GM12878 (cell line): ENCODE results near the gene ARHGAP44. TPM values are rescaled to one million over a fixed set of nuclear protein-coding genes. Genes with fewer than 3 reads are reported as not detected.

ENCODE experiments used
- ATAC-seq: fragments of 200-7000 bp; cut with Tn5 transposase; 3 replicates; pipeline ENCODE4 v1.9.1; 2020; ENCODE audit warnings: mild to moderate bottlenecking, moderate library complexity
- BruUV-seq: library from RNA; stranded (reverse); fragments of 400-500 nt; replicated peaks from 2 replicates; lab custom pipeline; 2021; lab: Mats Ljungman, UMichigan
- CTCF ChIA-PET: fragments of 300-600 bp; sonication (Branson Sonifier 250); formaldehyde crosslinking; extraction: SDS; loops from one replicate; lab custom pipeline; 2021; ENCODE audit warnings: inconsistent platforms; lab: Yijun Ruan, JAX
- POLR2A ChIA-PET: fragments of 350-600 bp; formaldehyde crosslinking; extraction: SDS; loops from one replicate; lab custom pipeline; 2021; ENCODE audit warnings: inconsistent platforms; lab: Charles Lee
- RAD21 ChIA-PET: fragments of 300-600 bp; sonication (Branson Sonifier 250); formaldehyde crosslinking; loops from one replicate; lab custom pipeline; 2023; ENCODE audit warnings: antibody characterized with exemption; ENCODE audit not compliant: unreplicated experiment; lab: Charles Lee
- SMC1A ChIA-PET: fragments of 300-600 bp; sonication (Branson Sonifier 250); formaldehyde crosslinking; loops from one replicate; lab custom pipeline; 2023; ENCODE audit not compliant: unreplicated experiment, uncharacterized antibody; lab: Charles Lee
- DNase-seq: peaks from one replicate; pipeline ENCODE4 v3.0.0-alpha.2; 2011; ENCODE audit warnings: low read depth, low spot score
- FAIRE-seq: peaks from 3 replicates; lab custom pipeline; 2011; peaks lifted over from hg19 to GRCh38; lab: Jason Lieb, UNC
- H2AFZ ChIP-seq: 2 replicates; pipeline ENCODE4 v1.6.0; 2011; ENCODE audit warnings: low read depth, low read length, control low read depth; ENCODE audit not compliant: control insufficient read depth
- H3K27ac ChIP-seq: 2 replicates; pipeline ENCODE4 v1.5.1; 2011; ENCODE audit warnings: control low read depth; ENCODE audit not compliant: control insufficient read depth, insufficient read depth
- H3K27me3 ChIP-seq, 2 experiments: replicated peaks in 1 of 2; 2 replicates each; pipeline versions ENCODE4 v1.6.0 to v1.6.1; 2011; ENCODE audit warnings: low read length in 1 of 2; ENCODE audit not compliant: control insufficient read depth in 2 of 2, insufficient read depth in 2 of 2
- H3K36me3 ChIP-seq, 2 experiments: 2 replicates each; pipeline ENCODE4 v1.5.1; 2011; ENCODE audit warnings: low read length in 1 of 2; ENCODE audit not compliant: control insufficient read depth in 2 of 2, insufficient read depth in 2 of 2
- H3K4me1 ChIP-seq: 2 replicates; pipeline ENCODE4 v1.6.1; 2011; ENCODE audit warnings: mild to moderate bottlenecking, low read length, moderate library complexity, mixed read lengths; ENCODE audit not compliant: control insufficient read depth, insufficient read depth
- H3K4me2 ChIP-seq: 2 replicates; pipeline ENCODE4 v1.6.0; 2011; ENCODE audit warnings: control low read depth; ENCODE audit not compliant: control insufficient read depth, insufficient read depth
- H3K4me3 ChIP-seq: fragments of 200-600 bp; sonication (generic); 2 replicates; pipeline ENCODE4 v1.5.1; 2016
- H3K79me2 ChIP-seq: 2 replicates; pipeline ENCODE4 v1.6.0; 2011; ENCODE audit warnings: low read length; ENCODE audit not compliant: control insufficient read depth, insufficient read depth
- H3K9ac ChIP-seq: 2 replicates; pipeline ENCODE4 v1.8.0; 2011; ENCODE audit warnings: low read length, control low read depth, mixed read lengths; ENCODE audit not compliant: control insufficient read depth, insufficient read depth
- H3K9me3 ChIP-seq: replicated peaks from 3 replicates; pipeline ENCODE4 v1.5.1; 2011; ENCODE audit warnings: mild to moderate bottlenecking, low read length; ENCODE audit not compliant: control insufficient read depth, insufficient read depth
- H4K20me1 ChIP-seq: 2 replicates; pipeline ENCODE4 v1.6.0; 2011; ENCODE audit not compliant: control insufficient read depth, insufficient read depth
- BACH1 ChIP-seq: fragments of 450-650 bp; IDR thresholded peaks from 2 replicates; pipeline ENCODE4 v1.6.1; 2017; ENCODE audit warnings: mild to moderate bottlenecking, borderline replicate concordance
- EZH2 ChIP-seq: IDR thresholded peaks from 2 replicates; pipeline ENCODE4 v1.6.1; 2012; ENCODE audit warnings: low read depth, mild to moderate bottlenecking, control low read depth, inconsistent platforms, low read length, borderline replicate concordance; ENCODE audit not compliant: control insufficient read depth
- FOXK2 ChIP-seq: fragments of 450-650 bp; IDR thresholded peaks from 2 replicates; pipeline ENCODE4 v1.6.1; 2017; ENCODE audit warnings: mild to moderate bottlenecking, moderate library complexity
- HDAC6 ChIP-seq: fragments of 200-600 bp; sonication (generic); IDR thresholded peaks from one replicate; pipeline ENCODE4 v1.8.0; 2017; ENCODE audit warnings: antibody characterized with exemption; ENCODE audit not compliant: unreplicated experiment
- IRF5 ChIP-seq: fragments of 450-650 bp; IDR thresholded peaks from 2 replicates; pipeline ENCODE4 v1.6.1; 2017; ENCODE audit warnings: borderline replicate concordance
- MLLT1 ChIP-seq: fragments of 450-650 bp; IDR thresholded peaks from 2 replicates; pipeline ENCODE4 v1.6.1; 2016; ENCODE audit warnings: mild to moderate bottlenecking
- NFIC ChIP-seq: IDR thresholded peaks from 2 replicates; pipeline ENCODE4 v1.6.1; 2012; ENCODE audit warnings: low read depth, mild to moderate bottlenecking, inconsistent platforms, low read length, moderate library complexity
- SIX5 ChIP-seq: IDR thresholded peaks from 2 replicates; pipeline ENCODE4 v1.6.1; 2011; ENCODE audit warnings: mild to moderate bottlenecking, low read depth, low read length, moderate library complexity; ENCODE audit not compliant: severe bottlenecking
- SP1 ChIP-seq: IDR thresholded peaks from one replicate; pipeline ENCODE4 v1.6.1; 2011; ENCODE audit warnings: low read depth, low read length
- TCF7 ChIP-seq: IDR thresholded peaks from 2 replicates; pipeline ENCODE4 v1.6.1; 2014; ENCODE audit warnings: antibody characterized with exemption, borderline replicate concordance
- ZBTB33 ChIP-seq: fragments of 450-650 bp; IDR thresholded peaks from 2 replicates; pipeline ENCODE4 v1.6.1; 2017; ENCODE audit warnings: mild to moderate bottlenecking
- ZNF592 ChIP-seq: fragments of 450-650 bp; IDR thresholded peaks from 2 replicates; pipeline ENCODE4 v1.6.1; 2017; ENCODE audit warnings: mild to moderate bottlenecking, moderate library complexity
- WGBS: methylation state at CpG from one replicate; pipeline ENCODE4 v1.1.6; 2016; ENCODE audit warnings: low lambda C conversion rate; ENCODE audit not compliant: insufficient replicate concordance, insufficient coverage; ENCODE audit errors: missing lambda C conversion rate; 5-methylcytosine and 5-hydroxymethylcytosine counted together
- in situ Hi-C: fragments of 300-500 bp; cut with MboI; formaldehyde crosslinking; loops from 9 replicates; pipeline ENCODE4 v1.14.3; 2018; ENCODE audit warnings: mixed read lengths
- intact Hi-C: fragments of 100-400 bp; cut with micrococcal nuclease; formaldehyde crosslinking; loops from one replicate; pipeline ENCODE4 v1.14.2; 2022; ENCODE audit not compliant: unreplicated experiment
- polyA plus RNA-seq, 11 experiments: library from polyadenylated mRNA; depleted of rRNA in 4 of 11; unstranded in 6 of 11; stranded (reverse) in 5 of 11; fragments of >200 nt; fragmentation: Nextera tagmentation in 4 of 11; fragmentation: Illumina TruSeq in 1 of 11; extraction: Ambion mirVana in 4 of 11; extraction: Trizol in 1 of 11; gene quantifications; 1 replicate in 1 of 11; 2 replicates in 10 of 11; pipeline versions ENCODE4 v1.2.1 to v1.2.3, GENCODE V29; 2011 to 2016; ENCODE audit warnings: inconsistent platforms in 2 of 11, missing spikeins in 2 of 11, low read depth in 1 of 11
- total RNA-seq, 4 experiments: library from RNA; depleted of rRNA in 3 of 4; stranded (reverse); fragments of >200 nt in 3 of 4; fragmentation: Illumina TruSeq in 1 of 4; extraction: Trizol in 1 of 4; gene quantifications; 2 replicates each; pipeline versions ENCODE4 v1.2.1 to v1.2.3, GENCODE V29; 2013 to 2021

The ARHGAP44 gene
- total and polyA plus RNA-seq, 10 of the 15 experiments (the other 5 are each of a cell fraction or from before 2014, with no cell fraction given), result 0.11 to 1.2 (median 0.48) TPM

GRCh38 chr17:12985431-12986293 lies 196.4 kb downstream of the ARHGAP44 start:
- Histone ChIP-seq H3K9ac (no peak overlapping the region), H3K27me3 (no peaks in the 10 kb centered on the region), H2AFZ (no peak overlapping the region), H3K79me2 (no peaks in the 10 kb centered on the region), H3K4me3 (no peak overlapping the region), H3K36me3 (peaks cover 0 to 2% of the 10 kb centered on the region in 2 experiments; a peak in 2 of 4 replicates), H4K20me1 (no peaks in the 10 kb centered on the region), H3K4me1 (no peaks in the 10 kb centered on the region), H3K9me3 (no peaks in the 10 kb centered on the region), H3K4me2 (no peak overlapping the region), H3K27ac (no peak overlapping the region)
- SMC1A ChIA-PET, result no interaction called here
- no peak for ATAC-seq
- BruUV-seq, result no TSS peak
- RAD21 ChIA-PET, result no interaction called here
- 44% methylated on average over 14 of the region's 14 CpGs for WGBS
- in situ Hi-C loops, result no loop called here
- intact Hi-C loops, result no loop called here
- no peak for DNase-seq
- TF ChIP-seq SP1 (no peak), ZNF592 (no peak), NFIC (no peak), BACH1 (no peak), ZBTB33 (no peak), EZH2 (no peak), TCF7 (no peak), IRF5 (no peak), HDAC6 (no peak), SIX5 (no peak), FOXK2 (no peak), MLLT1 (no peak)
- no peak for FAIRE-seq
- CTCF ChIA-PET, result interaction anchor here (0.6 to 1.5 kb wide), 4 partner anchors 17 to 874 kb away, joined by 3 to 5 read pairs (median 4); no protein-coding TSS in a partner anchor
- POLR2A ChIA-PET, result no interaction called here
